HG02840 (cell line): ENCODE measurements around the gene MFGE8.

Source experiments
- ATAC-seq: cut with Tn5 transposase; IDR thresholded peaks from one replicate; pipeline ENCODE4 v1.9.1; 2021; ENCODE audit warnings: mild to moderate bottlenecking, moderate library complexity, moderate number of reproducible peaks; ENCODE audit not compliant: unreplicated experiment, low FRiP score

MFGE8 gene

GRCh38 chr15:88876573-88876972 lies 36.6 kb downstream of the MFGE8 start:
- ATAC-seq, result no peak

DNA sequence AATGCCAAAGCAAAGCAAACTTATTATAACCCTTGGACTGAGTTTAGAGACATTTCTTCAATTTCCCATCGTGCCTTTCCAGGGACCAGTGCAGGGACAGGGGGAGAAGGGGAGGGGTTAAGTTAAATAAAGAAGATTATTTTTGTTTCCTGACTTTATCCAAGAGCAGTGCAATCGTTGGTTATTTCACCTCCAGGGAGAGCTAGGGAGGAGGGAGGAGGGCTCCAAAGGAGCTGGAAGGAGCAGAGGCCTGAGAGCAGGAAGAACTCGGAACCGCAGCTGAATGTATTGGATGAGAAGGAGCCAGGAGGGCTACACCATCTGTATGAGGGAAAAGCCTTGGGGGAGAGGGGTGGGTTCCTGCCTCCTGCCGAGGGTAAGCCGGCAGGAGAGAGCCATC lies 38.5 kb downstream of the MFGE8 start:
- ATAC-seq, result no peak

GRCh38 chr15:88874275-88874674 lies 38.9 kb downstream of the MFGE8 start:
- no peak for ATAC-seq

DNA sequence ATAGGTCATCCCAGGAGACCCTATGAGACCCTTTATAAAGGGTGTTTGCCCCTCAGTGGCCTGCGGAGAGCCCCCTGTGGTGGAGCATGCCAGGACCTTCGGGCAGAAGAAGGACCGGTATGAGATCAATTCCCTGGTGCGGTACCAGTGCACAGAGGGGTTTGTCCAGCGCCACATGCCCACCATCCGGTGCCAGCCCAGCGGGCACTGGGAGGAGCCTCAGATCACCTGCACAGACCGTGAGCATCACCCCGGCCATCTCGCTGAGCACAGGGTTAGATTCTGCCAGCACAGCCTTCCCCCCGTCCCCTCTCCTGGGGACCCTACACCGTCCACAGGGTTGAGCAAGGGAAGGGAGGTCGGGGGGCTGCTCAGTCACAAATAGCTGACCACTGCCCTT lies 39.4 kb downstream of the MFGE8 start:
- ATAC-seq, result no peak

- no peak for ATAC-seq
Measured at GRCh38 chr15:88872706-88873105, 40.5 kb downstream of the MFGE8 start.

DNA sequence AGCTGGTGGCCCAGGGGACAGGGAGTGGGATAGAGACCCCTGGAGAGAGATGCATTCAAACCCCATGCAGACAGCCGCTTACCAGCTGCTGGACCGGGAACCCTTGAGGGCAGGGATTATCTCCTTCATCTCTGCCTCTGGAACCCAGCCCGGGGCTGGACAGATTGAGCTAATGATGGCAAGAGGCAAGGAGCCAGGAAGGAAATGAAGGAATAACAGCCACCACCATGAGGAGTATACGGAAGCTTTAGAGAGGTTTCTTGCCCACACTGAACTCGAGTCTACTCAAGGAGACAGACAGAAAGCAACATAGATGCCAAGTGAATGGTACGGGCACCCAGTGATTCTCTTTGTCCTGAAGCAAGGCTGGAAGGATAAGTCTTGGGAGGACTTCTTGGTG lies 41.1 kb downstream of the MFGE8 start:
- ATAC-seq, result no peak

GRCh38 chr15:88871313-88871712 lies 41.9 kb downstream of the MFGE8 start:
- ATAC-seq, result no peak

GRCh38 chr15:88866295-88866881 lies 46.8 kb downstream of the MFGE8 start:
- ATAC-seq, result no peak

- no peak for ATAC-seq
Measured at GRCh38 chr15:88865498-88866099, 47.6 kb downstream of the MFGE8 start.

DNA sequence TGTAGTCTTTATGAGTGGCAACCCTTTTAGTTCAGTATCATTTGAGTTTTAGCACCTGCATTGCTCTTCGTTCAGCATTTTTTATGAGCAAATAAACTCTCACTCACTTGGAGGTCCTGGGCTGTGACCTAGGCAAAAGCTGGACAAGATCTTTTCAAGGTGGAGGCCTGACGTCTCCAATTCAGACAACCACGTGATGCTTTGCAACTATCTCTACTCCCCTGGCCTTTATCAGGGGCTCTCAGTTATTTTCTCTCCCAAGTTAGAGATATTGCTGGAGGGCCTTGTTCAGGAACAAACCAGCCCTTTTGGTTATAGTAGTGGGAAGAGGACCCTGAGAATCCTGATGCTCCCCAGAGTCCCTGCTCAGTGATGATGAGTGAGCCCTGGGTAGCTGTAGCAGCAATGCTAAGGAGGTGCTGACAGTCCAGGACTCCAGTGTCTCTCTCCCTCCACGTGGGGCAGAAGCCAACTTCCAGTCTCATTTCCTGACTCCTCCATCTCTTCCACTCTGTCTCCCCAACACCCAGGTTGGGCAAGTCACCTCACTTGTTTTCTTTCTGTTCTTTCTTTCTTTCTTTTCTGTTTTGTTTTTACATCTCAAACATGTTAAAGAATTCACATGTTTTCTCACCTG lies 48.2 kb downstream of the MFGE8 start:
- no peak for ATAC-seq

- no peak for ATAC-seq
Measured at GRCh38 chr15:88863412-88863811, 49.8 kb downstream of the MFGE8 start.

DNA sequence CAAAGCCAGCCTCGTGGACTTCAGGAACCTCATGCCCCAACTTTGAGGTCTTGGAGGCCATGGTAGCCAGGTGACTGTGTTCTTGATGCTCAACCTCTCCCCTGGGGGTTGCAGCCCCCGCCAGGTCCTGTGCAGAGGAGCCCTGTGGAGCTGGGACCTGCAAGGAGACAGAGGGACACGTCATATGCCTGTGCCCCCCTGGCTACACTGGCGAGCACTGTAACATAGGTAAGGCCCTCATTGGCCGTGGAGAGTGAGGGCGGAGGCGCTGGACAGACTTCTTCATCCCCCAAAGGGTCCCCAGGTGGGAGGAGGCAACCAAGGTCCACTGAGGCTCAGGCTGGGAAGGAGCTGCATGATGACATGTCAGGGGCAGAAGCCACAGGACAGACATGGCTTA lies 53.0 kb downstream of the MFGE8 start:
- ATAC-seq, result no peak

GRCh38 chr15:88859550-88859949 lies 53.6 kb downstream of the MFGE8 start:
- no peak for ATAC-seq

DNA sequence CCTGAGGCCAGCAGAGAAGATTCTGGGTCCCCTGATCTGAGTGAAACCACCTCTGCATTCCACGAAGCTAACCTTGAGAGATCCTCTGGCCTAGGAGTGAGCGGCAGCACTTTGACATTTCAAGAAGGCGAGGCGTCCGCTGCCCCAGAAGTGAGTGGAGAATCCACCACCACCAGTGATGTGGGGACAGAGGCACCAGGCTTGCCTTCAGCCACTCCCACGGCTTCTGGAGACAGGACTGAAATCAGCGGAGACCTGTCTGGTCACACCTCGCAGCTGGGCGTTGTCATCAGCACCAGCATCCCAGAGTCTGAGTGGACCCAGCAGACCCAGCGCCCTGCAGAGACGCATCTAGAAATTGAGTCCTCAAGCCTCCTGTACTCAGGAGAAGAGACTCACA lies 54.2 kb downstream of the MFGE8 start:
- no peak for ATAC-seq

DNA sequence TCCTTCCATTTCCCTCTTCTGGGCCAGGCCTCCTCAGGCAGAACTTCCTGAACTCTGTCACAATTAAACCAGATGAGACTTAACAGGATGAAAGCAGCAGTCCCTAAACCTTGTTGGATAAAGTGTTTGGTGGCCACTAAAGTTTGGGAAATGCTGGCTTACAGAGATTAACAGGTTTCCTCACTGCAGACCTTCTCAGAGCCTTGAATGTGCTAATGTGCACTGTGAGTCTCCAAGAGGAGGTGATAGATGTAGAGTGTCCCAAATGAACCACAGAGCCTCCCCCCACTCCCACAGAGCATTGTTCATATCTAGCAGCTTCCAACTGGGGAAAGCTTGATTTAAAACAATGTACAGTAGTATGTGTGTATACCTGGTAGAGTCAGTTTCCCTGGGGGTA lies 60.7 kb downstream of the MFGE8 start:
- ATAC-seq, result no peak

GRCh38 chr15:88849376-88850072 lies 63.7 kb downstream of the MFGE8 start:
- ATAC-seq, result no peak
